Measurements from ENCODE around the gene RPH3AL.
"Not testable (repeated sequence)": the region's sequence is repeated elsewhere in the genome, so short reads cannot be mapped to it uniquely, and the experiment has no call there.

Gene RPH3AL

GRCh38 chr17:202501-202951, 150.1 kb downstream of the RPH3AL start:
- no peak for DNase-seq (ENCODE audit: low read depth in 2 of 2)

DNA sequence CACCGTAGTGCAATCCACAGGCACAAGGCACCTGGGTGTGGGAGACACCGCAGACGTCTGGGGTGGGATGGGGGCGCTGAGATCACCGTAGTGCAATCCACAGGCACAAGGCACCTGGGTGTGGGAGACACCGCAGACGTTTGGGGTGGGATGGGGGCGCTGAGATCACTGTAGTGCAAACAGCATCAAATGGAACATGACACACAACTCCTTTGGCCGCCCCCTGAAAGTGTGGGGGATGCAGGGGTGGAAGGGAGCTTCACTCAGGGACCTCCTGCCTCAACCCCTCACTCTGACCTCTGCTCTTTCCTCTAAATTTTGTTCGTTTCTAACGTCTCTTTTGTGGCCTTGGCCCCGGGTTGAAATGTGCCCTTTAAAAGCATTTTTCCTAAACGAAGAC, 150.9 kb downstream of the RPH3AL start:
- not testable (repeated sequence) for DNase-seq (ENCODE audit: low read depth in 2 of 2)

DNA sequence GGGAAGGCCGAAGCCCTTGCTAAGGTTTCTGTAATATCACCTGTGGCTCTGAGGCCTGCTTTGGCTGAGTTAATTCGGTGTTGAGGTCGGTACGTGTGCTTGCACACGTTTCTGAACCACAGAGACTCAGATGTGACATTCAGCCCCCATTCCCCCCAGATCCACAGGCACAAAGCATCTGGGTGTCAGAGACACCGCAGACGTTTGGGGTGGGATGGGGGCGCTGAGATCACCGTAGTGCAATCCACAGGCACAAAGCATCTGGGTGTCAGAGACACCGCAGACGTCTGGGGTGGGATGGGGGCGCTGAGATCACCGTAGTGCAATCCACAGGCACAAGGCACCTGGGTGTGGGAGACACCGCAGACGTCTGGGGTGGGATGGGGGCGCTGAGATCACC, 151.3 kb downstream of the RPH3AL start:
- DNase-seq (ENCODE audit: low read depth in 2 of 2): not testable (repeated sequence)

DNA sequence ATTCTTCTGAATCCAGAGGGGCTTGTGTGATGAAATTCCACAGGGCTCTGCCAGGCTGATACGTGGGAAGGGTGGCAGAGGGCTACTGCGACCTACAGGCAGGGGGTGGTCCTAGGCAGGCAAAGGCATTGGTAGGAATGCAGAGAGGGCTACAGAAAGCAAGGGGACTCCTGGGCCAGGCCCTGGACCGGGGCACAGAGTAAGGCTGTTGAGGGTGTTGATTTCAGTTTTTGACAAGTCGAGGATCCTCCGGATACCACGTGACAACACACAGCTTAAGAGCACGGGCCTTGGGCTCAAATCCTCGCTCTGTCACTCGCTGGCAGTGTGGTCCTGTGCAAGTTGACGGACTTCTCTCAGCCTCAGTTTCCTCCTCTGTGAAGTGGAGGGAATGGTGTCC, 152.0 kb downstream of the RPH3AL start:
- DNase-seq (ENCODE audit: low read depth in 2 of 2): no peak

DNA sequence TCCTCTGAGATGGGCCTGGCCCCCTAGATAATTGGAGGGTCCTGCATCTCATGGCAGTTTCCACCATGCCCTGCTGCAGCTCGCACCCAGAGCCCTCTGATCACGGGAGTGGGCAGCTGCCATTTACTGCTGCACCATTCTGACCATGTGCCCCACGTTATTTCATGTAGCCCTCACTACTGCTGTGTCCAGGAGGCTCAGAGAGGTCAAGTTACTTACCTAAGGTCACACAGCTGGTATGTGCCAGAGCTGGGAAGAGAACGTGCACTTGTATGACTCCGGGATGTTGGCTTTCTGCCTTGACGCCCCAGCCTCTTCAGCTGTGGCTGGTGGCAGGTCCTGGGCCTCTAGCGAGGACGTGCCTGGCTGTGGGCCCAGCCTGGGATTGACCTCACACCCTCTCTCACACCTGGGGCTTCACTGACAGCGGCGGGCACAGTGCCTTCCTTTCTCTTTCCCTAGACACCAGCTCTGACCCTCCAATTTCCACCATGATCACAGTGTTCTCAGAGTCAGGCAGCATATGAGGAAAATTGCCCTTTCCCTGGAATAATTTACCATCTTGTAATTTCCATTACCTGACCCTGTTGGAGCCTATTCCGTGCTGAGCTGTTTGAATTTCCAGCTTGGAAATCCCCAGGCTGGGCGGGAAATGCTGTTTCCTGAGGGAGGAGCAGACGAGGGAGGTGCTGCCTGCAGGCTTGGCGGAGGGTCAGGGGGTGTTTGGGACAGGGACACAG, 152.6 kb downstream of the RPH3AL start:
- no peak for DNase-seq (ENCODE audit: low read depth in 2 of 2)

DNA sequence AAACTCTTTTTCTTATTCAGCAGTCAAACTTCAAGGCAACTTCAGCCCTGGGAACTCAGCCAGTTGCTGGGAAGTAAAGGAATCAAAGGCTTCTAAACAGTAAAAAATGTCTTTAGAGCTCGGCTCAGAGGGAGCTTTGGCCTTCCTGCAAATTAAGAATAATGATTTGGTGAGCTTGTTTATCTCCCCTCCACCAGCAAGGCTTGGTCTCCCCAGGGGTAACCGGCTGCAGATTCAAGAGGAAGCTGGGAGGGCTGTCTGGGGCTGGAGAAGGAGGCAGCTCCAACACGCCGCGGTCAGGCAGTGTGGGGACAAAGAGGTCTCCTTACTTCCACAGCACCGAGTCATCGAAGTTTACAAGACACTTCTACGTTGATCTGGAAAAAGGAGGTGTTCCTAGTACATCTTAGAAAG, 153.4 kb downstream of the RPH3AL start:
- DNase-seq (ENCODE audit: low read depth in 2 of 2): no peak

GRCh38 chr17:198225-198624, 154.4 kb downstream of the RPH3AL start:
- not testable (repeated sequence) for DNase-seq (ENCODE audit: low read depth in 2 of 2)

- DNase-seq (ENCODE audit: low read depth in 2 of 2): no peak
These were observed 155.3 kb downstream of the RPH3AL start for GRCh38 chr17:197352-197751.

GRCh38 chr17:194828-195602, 157.6 kb downstream of the RPH3AL start:
- DNase-seq (ENCODE audit: low read depth in 2 of 2): no peak

DNA sequence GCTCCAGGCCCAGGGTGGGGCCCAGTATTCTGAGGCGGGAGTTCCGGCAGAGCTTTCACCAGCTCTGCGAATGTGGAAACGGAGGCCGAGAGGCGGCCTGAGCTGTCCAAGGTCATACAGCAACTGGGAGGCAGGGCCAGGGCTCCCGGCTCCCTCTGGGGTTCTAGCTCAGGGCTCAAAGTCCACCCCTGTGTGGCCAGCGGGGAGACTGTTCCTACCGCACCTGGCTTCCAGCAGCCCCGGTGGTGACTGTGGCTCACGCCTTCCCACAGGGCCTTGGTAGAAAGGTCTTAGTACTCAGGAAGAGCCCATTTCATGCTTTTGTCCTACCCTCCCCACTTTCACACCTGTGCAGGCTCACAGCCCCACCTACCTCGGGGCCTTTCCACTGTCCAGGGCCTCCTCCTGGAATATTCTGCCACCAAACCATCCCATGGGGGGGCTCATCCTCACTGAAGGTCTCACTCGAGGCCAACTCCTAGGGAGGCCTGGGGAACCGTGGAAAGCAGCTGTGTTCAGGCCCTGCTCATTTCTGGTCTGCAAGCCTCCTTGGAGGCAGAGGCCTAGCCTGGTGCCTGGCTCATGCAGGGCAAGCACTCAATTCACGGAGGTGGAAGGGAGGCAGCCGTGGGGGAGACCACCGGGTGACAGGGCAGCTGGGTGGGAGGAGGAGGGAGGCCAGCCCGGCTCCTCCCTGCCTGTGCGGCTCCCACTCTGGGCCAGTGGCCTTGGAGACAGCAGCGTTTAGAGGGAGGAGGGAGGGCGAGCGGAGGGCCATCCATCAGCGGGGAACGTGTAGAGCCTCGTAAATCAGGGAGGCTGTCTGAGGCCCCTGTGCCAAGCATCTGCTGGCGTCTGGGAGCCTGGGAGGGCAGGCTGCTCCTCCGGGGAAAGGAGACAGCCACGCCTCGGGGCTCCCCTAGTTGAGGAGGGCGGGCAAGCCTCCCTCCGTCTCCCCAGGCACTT, 158.5 kb downstream of the RPH3AL start:
- DNase-seq (ENCODE audit: low read depth in 2 of 2): no peak

- no peak for DNase-seq (ENCODE audit: low read depth in 2 of 2)
These were observed 159.2 kb downstream of the RPH3AL start for GRCh38 chr17:193426-193810.

GRCh38 chr17:192666-193425, 159.8 kb downstream of the RPH3AL start:
- no peak for DNase-seq (ENCODE audit: low read depth in 2 of 2)

- no peak for DNase-seq (ENCODE audit: low read depth in 2 of 2)
These were observed 163.2 kb downstream of the RPH3AL start for GRCh38 chr17:189444-189843.

DNA sequence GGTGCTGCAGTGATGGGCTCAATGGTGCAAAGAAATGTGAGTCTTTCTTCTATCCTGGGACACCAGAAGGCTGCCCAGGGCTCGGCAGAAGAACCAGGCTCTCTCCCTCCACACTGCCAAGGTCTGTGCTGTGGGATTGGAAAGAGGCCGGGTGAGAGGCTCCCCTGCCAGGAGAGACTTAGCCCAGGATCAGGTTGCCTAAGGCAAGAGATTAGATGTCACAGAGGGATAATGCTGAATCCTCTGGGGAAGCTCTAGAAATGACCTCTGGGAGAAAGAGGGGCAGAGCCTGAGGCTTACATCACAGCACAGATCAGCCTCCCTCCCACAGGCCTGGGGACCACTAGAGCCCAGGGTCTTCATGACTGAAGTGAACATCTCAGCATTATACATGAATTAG, 165.5 kb downstream of the RPH3AL start:
- DNase-seq (ENCODE audit: low read depth in 2 of 2): no peak

DNA sequence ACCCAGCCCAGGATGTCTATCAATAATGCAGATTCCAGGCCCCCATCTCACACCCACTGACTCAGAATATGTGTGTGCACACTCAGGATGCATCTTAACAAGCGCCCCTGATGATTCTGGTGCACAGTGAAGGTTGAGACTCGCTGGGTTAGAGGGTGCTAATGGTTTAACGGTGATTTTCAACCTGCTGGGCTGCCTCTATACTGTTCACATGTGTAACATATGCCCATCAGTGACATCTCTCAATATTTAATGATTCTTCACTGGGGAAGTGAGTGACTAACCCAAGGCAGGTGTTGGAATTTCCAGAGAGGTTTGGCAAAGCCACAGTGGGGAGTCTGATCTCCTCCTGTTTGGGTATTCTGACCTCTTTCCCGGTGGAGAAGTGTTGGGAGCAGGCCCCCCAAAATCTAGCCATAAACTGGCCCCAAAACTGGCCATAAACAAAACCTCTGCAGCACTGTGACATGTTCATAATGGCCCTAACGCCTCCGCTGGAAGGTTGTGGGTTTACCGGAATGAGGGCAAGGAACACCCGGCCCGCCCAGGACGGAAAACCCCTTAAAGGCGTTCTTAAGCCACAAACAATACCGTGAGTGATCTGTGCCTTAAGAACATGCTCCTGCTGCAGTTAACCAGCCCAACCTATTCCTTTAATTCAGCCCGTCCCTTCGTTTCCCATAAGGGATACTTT, 167.0 kb downstream of the RPH3AL start:
- DNase-seq (ENCODE audit: low read depth in 2 of 2): peak in 1 of 2 donors; percentile 51

DNA sequence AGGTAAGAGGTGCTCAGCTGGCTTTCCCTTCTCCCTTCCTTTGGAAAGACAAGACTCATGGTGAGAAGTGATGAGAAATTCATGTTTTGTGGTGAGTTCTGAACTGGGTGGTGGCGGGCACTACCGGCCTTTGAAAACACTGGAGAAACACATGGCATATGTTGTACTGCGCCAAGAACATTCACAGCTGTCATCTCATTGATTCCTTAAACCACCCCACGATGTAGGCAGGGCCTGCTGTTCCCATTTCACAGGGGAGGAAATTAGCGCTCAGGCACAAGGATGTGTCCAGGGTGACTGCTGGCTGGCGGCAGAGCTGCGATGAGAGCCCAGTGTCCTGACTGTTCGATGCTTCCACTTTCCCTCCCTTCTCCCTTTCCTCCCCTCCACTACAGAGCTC, 169.6 kb downstream of the RPH3AL start:
- no peak for DNase-seq (ENCODE audit: low read depth in 2 of 2)

- no peak for DNase-seq (ENCODE audit: low read depth in 2 of 2)
These were observed 170.4 kb downstream of the RPH3AL start for GRCh38 chr17:182050-182751.

GRCh38 chr17:181245-182049, 171.2 kb downstream of the RPH3AL start, which contains the start of gene DOC2B:
DOC2B (minus strand) TSS chr17:181650; CDS start chr17:181479, 171 bp downstream.
- DNase-seq (ENCODE audit: low read depth in 2 of 2): peak in 1 of 2 donors; percentile 13

All from stimulated activated CD4-positive, alpha-beta T cell treated with anti-CD3 and anti-CD28 coated beads, Interleukin-4, amount 100 ng/mL, for 48 hours (primary cell).